GM18520 (cell line): ENCODE measurements around the gene FBXL7.
"Not testable (repeated sequence)": the region's sequence is repeated elsewhere in the genome, so short reads cannot be mapped to it uniquely, and the experiment has no call there.

Experiments used
- ATAC-seq: cut with Tn5 transposase; IDR thresholded peaks from one replicate; pipeline ENCODE4 v1.9.1; 2021; ENCODE audit not compliant: unreplicated experiment

Gene FBXL7

GRCh38 chr5:15852949-15853348 lies 353.0 kb downstream of the FBXL7 start:
- ATAC-seq: no peak

DNA sequence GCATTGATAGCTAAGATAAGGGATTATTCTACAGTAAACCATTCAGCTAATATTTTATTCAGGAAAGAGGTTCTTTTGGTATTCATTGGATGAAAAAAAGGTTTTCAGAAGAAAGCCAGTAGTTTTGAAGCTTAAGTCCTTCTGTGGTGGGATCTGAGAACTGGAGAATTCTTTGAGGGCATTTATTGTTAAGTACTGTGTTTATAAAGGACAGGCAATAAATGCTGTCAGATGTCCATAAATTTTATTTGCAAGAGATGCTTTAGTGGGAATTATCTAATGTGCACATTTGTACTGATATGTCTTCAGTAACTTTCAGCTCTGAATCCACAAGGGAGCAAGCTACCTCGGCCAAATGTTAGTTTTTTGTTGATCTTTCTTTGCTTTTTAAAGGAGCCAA lies 358.3 kb downstream of the FBXL7 start:
- ATAC-seq: no peak

DNA sequence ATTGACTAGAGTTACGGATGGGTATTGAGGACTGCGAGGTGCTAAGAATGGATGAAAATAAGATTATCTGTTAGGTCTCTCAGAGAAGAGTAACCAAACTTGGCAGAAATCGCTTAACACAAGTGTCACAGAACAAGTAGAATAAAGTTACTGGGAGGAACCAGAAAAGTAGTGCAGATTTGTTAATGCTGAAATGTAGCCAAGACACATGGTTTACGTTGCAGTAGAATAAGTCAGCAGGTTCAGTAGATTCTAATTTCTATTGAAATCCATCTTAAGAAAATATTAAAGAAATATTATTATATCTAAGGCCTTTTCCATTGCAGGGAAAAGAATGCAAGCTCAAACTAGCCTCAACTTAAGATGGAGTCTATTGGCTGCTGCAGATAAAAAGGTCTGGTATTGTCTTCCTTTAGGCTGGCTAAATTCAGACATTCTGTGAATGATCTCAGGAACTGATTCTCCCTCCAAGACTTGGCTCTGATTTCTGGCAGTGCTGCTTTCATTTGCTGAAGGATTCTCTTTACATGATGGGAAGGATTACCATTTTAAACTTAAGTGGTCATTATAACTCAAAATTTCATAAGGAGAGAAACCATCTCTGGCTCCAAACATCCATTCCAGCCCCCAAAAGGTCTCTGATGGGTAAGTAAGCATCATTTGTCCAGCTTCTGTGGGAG lies 364.7 kb downstream of the FBXL7 start:
- no peak for ATAC-seq

DNA sequence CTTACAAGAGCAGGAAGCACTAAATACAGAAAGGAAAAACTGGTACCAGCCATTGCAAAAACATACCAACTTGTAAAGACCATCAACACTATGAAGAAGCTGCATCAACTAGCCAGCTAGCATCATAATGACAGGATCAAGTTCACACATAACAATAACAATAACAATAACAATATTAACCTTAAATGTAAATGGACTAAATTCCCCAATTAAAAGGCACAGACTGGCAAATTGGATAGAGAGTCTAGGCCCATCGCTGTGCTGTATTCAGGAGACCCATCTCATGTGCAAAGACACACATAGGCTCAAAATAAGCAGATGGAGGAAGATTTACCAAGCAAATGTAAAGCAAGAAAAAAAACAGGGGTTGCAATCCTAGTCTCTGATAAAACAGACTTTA lies 372.3 kb downstream of the FBXL7 start:
- ATAC-seq: not testable (repeated sequence)

GRCh38 chr5:15877914-15878313 lies 377.9 kb downstream of the FBXL7 start:
- no peak for ATAC-seq

DNA sequence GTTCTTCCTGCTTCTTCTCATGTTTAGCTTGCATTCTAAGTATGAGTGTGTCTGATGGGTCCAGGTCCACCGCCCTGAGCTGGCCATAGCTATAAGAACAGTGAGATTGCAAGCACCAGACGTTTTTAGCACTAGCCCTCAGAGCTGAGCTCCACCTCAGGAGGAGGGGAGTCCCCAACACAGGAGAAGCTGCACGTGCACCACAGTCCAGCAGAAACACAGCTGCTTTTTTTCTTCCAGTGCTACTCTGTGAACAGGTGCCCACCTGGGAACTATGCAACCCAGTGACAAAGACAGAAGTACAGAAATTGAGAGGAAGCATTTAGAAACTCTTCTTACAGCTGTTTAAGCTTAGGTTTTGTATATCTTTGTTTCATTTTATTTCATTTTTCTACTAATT lies 380.2 kb downstream of the FBXL7 start:
- no peak for ATAC-seq

DNA sequence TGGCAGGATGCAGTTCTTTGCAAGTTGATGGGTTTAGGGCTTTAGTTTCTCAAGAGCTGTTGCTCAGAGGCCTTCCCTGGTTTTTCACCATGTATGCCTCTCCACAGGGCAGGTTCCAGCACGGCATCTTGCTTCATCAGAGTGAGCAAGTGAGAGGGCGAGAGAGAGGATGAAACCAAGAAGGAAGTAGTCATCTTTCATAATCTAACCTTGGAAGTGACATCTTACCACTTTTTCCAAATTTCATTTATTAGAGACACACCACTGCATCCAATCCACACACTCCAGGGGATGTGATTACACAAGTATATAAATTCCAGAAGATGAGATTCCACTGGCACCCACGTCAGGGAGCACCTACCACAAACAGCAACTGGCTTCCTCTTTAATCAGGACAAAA lies 385.2 kb downstream of the FBXL7 start:
- ATAC-seq: no peak

DNA sequence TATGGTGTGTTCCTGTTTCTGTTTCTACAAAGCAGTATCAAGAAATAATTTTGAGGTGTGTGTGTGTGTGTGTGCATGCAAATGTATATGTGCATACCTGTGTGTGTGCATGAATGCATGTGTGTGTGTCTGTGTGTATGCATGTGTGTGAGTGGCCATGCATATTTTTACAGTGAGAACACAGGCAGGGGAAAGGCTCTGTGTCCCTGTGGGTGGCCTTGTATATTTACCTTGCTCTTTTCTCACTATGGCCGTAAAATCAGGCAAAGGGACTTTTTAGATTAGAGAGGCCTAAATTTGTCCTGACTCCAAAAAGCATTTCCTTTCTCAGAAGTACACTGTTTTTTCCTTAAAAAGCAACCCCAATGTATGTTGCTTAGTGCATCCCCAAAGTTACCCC lies 386.2 kb downstream of the FBXL7 start:
- ATAC-seq: no peak

GRCh38 chr5:15887093-15887492 lies 387.1 kb downstream of the FBXL7 start:
- ATAC-seq: no peak

- no peak for ATAC-seq
These were observed 389.0 kb downstream of the FBXL7 start for GRCh38 chr5:15889001-15889400.

GRCh38 chr5:15893866-15894265 lies 393.9 kb downstream of the FBXL7 start:
- ATAC-seq: no peak

GRCh38 chr5:15897656-15898055 lies 397.7 kb downstream of the FBXL7 start:
- no peak for ATAC-seq

GRCh38 chr5:15898641-15899040 lies 398.7 kb downstream of the FBXL7 start:
- no peak for ATAC-seq

- no peak for ATAC-seq
These were observed 399.5 kb downstream of the FBXL7 start for GRCh38 chr5:15899481-15899880.

GRCh38 chr5:15901151-15901550 lies 401.2 kb downstream of the FBXL7 start:
- no peak for ATAC-seq

DNA sequence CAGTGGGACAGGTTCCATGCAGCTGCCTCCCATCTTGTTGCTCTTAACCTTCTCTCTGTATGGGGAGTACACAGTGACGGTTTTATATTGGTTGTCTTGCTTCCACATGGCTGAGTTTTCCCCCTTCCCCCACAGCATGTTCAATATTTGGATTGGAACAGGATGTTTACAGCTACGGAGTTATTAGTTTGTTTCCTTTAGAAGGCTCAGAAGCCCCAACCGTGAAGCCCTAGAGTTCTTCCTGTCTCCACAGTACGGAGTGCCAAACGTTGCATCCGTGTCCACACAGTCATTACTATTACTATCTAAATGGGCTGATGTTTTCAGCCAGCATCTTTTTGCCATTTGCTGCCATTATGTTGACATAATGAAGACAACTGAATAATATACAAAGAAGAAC lies 402.1 kb downstream of the FBXL7 start:
- no peak for ATAC-seq

DNA sequence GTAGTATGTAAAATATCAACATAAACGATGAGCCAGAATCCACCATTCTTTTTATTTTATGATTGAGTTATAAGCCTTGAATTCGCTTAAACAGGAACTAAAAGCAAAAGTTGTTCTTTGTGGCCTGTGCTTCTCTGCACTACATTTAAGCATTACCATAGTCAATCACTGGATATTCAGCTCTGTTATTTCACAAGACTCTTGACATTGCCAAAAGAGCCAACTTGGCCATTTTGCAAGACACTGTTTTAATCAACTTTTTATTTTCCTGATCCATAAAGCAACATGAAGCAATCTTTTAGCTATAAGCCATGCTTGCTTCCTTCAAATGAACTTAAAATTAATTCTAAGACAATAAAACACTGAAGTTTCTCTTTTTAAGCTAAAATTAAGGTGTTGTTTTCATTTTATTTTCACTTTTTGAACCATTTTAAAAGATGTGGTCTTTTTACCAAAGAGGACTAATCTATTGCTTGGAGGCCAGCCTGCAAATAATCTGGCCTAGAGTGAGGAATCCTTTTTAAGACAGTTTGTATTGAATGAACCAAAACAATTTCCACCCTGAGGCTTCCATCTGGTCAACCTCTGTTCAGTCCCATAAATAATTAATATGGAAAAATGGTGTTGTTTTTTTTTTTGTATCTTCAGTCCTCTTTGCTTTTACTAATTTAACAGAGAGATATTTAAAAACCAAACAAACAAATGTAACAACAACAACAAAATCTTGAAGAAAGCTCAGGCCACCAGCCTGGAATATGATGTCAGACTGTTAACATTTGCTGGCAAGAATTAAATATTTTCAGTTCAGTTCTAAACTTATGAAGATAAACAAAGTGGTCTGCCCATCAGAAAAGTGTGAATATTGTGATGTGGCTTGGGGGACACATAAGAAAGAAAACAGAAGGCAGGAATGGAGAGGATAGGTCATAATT lies 405.2 kb downstream of the FBXL7 start:
- ATAC-seq: no peak

GRCh38 chr5:15914638-15915037 lies 414.7 kb downstream of the FBXL7 start:
- ATAC-seq: no peak

DNA sequence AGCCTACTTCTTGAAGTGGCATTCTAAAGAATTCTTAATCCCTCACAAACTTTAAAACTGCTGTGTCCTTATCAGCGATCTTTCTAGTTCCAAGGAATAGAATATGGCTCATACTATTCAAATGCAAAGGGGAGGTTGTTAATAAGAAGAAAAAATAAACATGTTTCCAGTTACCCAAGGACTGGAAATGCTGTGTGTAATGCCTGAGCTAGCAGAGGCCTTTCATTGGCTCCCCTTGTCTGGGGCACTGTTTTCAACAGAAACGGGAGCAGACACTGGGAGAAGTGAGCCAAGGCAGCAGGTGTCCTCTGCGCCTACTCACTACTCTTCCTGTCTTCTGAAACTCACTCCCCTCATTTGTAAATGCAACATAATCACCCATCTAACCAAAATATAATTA lies 426.6 kb downstream of the FBXL7 start:
- no peak for ATAC-seq

DNA sequence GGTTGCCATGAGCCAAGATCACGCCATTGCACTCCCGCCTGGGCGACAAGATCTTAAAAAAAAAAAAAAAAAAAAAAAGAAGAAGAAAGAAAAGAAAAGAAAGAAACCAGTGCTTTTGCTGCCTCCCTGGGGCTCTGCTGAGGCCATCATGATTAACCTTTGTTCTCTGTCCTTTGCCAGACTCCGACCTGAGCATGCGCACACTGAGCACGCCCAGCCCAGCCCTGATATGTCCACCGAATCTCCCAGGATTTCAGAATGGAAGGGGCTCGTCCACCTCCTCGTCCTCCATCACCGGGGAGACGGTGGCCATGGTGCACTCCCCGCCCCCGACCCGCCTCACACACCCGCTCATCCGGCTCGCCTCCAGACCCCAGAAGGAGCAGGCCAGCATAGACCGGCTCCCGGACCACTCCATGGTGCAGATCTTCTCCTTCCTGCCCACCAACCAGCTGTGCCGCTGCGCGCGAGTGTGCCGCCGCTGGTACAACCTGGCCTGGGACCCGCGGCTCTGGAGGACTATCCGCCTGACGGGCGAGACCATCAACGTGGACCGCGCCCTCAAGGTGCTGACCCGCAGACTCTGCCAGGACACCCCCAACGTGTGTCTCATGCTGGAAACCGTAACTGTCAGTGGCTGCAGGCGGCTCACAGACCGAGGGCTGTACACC lies 427.9 kb downstream of the FBXL7 start:
- no peak for ATAC-seq

- ATAC-seq: no peak
These were observed 429.8 kb downstream of the FBXL7 start for GRCh38 chr5:15929611-15930263.
